Heart left ventricle (tissue), 13 donors: Measurements from ENCODE around the gene PPM1L.

ENCODE experiments used
- POLR2A ChIP-seq, 2 donors: fragments of 450-650 bp; IDR thresholded peaks; one replicate each; pipeline ENCODE4 v1.6.1; 2017; ENCODE audit warnings: antibody characterized with exemption in 2 of 2, mild to moderate bottlenecking in 2 of 2, moderate library complexity in 2 of 2
- TF ChIP-seq, protein P1 (sequence below), 12 donors: fragments of 200-600 bp; sonication (generic) in 4 of 12; IDR thresholded peaks; one replicate each; pipeline versions ENCODE4 v1.5.0 to v1.8.0; 2018 to 2022; ENCODE audit warnings: antibody characterized with exemption in 12 of 12, mild to moderate bottlenecking in 5 of 12
- donor health status: ischemic (EF 13 %, LVEDD 7.1; RV severe dilation, severe dysfunction).
- donor health status: DM: no; HTN: yes; CAD: no.
- donor health status: DM: no; HTN: no; CAD: no.
- donor health status: ischemic (EF 25% LVEDD 6.9; RV normal size, moderate dysfunction).
- donor health status: ischemic (EF 25% LVEDD 5.7; RV mildly dilated, moderate dysfunction).
- donor health status: ischemic (EF 35%, LVEDD 5.7; RV mildly dilated, moderate dysfunction).
- donor health status: nonischemic (EF 11% LVEDD 7.7; RV severe dilation, severe dysfunction).
- donor health status: DM: yes; HTN: yes; CAD: no.
- donor health status: PGD.
- donor health status: ischemic (EF 29% LVEDD 5.4; RV normal size, mild dysfunction).
- donor health status: nonischemic (EF 23%, LVEDD 6.1; RV moderate dilation, normal function).

DNA sequence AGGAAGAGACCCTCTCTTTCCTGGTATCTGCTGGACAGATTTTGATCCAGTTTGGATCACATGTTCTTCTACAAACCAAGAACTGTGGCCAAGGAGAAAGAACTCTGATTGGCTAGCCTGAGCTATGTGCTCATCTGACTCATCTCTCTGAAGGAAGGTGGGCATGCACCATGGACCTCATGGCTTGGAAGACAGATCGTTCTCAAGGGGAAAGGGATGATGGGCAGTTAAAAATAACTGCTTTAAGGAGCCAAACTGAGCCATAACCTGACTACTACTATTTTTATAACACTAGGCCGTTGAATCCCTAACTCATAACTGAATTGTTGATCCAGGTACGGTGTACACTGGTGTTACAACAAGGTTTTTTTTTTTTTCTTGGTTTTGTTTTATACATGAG, 236.7 kb downstream of the PPM1L start:
- no peak for TF ChIP-seq POLR2A (IDR thresholded peaks at IDR 0.05)
- TF ChIP-seq, protein P1, sequence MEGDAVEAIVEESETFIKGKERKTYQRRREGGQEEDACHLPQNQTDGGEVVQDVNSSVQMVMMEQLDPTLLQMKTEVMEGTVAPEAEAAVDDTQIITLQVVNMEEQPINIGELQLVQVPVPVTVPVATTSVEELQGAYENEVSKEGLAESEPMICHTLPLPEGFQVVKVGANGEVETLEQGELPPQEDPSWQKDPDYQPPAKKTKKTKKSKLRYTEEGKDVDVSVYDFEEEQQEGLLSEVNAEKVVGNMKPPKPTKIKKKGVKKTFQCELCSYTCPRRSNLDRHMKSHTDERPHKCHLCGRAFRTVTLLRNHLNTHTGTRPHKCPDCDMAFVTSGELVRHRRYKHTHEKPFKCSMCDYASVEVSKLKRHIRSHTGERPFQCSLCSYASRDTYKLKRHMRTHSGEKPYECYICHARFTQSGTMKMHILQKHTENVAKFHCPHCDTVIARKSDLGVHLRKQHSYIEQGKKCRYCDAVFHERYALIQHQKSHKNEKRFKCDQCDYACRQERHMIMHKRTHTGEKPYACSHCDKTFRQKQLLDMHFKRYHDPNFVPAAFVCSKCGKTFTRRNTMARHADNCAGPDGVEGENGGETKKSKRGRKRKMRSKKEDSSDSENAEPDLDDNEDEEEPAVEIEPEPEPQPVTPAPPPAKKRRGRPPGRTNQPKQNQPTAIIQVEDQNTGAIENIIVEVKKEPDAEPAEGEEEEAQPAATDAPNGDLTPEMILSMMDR (IDR thresholded peaks at IDR 0.05) = no peak
